DMS153 (cell line): ENCODE measurements around the gene CUL3.

Experiments
- DNase-seq: peaks from one replicate; lab custom pipeline; 2025; lab: John Stamatoyannopoulos, UW

CUL3 gene

DNA sequence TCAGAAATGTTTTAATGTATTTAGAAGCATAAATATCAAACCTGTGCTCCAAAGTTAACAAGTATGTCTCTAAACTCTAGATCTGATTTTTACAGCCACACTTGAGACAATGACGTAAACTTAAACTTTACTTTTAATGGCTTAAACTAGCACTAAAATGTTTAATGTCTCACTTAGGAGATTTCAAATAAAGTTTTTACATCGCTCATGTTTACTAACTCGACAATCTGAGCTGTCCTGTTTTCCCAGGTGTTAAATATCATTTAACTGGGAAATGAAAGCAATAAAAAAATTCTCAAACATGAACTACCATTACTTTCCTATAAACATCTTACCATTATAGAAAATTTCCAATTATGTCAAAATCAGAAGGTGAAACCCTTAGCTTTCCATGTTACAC is 113.0 kb downstream of the CUL3 start:
- no peak for DNase-seq

DNA sequence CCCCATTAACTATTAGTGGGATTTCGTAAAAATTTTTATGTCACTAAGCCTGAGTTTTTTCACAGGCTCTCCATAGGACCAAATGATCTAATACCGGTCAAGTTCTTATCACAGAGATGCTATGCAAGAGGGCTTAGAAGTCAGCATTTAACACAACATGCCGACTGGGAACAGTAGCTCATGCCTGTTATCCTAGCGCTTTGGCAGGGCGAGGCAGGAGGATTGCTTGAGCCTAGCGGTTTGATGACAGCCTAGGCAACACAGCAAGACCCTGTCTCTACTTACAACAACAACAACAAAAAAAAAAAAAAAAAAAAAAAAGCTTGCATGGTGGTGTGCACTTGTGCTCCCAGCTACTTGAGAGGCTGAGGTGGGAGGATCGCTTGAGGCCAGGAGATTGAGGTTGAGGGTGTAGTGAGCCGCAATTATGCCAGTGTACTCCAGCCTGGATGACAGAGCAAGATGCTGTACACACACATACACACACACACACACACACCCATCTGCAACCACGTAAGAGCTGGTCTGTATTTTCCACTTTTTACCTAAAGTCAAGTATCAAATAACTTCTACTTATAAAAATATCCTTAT is 115.7 kb downstream of the CUL3 start:
- DNase-seq, result no peak

DNA sequence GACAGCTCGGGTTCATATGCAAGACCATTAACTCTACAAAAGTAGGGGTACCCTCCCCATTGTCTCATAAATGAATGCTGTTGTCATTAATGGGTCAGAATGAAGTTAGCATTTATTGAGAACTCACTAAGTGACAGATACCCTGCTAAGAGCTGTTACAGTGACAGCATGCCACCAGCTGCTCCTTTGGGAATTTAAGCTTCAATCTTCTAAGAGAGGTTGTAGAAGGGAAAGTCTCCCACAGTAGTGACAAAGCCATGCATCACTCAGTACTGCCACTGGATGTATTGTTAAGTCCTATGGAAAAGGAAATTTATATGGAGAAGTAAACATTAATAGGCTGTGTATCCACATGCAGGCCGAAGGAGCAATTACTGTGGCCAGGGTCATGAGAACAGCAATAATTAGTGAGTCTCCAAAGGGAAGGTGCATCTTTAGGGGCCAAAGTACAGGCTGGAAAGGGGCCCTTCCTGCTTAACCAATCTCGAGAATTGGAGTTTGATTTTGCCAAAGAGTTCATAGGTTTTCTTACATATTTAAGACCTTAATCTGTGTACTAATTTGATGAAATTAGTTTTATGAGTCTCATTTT is 118.8 kb downstream of the CUL3 start:
- no peak for DNase-seq

DNA sequence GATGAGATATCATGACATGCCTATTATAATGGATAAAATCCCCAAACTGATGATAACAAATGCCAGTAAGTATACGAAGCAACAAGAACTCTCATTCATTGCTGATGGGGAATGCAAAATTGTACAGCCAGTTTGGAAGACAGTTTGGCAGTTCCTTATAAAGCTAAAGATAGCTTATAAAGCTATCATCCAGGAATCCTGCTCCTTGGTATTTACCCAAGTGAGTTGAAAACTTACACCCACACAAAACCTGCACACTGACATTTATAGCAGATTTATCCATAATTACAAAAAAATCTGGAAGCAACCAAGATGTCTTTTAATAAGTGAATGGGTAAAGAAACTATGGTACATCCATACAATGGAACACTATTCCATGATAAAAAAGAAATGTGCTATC is 123.8 kb downstream of the CUL3 start:
- no peak for DNase-seq

DNA sequence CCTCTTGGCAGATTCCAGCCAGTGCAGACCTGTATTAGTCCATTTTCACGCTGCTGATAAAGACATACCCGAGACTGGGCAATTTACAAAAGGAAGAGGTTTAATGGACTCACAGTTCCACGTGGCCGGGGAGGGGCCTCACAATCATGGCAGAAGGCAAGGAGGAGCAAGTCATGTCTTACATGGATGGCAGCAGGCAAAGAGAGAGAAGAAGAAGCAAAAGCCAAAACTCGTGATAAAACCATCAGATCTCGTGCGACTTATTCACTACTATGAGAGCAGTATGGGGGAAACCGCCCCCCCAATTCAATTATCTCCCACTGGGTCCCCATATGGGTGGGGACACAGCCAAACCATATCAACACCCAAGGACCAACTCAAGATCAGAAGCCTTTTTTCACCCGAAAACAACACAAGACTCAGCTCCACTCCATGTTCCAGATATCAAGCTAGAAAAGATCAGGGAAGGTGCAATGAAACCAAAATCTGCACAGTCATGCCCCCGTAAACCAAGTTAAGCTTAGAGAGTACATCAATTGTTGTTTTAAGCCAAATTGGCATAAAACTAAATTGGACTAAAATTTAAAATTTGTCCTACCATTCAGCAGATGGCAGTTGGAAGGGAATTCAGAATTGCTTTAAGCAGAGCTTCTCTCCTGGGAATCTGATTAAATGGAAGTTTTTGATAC is 127.6 kb downstream of the CUL3 start:
- DNase-seq, result no peak

DNA sequence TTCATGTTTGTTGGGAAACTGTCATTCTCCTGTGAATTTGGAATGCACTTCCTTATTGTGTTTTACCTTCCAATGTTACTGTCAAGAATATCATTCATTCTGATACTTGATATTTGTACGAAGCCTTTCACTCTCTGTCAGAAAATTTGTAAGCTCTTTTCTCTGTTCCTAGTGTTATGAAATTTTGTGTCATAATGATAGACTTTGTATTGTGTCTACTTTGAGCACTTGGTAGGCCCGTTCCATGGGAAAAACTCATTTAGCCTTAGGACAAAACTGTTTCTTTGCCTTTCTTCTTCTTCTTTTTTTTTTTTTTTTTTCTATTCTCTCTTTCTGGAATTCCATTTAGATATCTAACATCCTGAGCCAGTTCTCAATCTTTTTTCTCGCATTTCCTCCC is 131.3 kb downstream of the CUL3 start:
- DNase-seq, result no peak

DNA sequence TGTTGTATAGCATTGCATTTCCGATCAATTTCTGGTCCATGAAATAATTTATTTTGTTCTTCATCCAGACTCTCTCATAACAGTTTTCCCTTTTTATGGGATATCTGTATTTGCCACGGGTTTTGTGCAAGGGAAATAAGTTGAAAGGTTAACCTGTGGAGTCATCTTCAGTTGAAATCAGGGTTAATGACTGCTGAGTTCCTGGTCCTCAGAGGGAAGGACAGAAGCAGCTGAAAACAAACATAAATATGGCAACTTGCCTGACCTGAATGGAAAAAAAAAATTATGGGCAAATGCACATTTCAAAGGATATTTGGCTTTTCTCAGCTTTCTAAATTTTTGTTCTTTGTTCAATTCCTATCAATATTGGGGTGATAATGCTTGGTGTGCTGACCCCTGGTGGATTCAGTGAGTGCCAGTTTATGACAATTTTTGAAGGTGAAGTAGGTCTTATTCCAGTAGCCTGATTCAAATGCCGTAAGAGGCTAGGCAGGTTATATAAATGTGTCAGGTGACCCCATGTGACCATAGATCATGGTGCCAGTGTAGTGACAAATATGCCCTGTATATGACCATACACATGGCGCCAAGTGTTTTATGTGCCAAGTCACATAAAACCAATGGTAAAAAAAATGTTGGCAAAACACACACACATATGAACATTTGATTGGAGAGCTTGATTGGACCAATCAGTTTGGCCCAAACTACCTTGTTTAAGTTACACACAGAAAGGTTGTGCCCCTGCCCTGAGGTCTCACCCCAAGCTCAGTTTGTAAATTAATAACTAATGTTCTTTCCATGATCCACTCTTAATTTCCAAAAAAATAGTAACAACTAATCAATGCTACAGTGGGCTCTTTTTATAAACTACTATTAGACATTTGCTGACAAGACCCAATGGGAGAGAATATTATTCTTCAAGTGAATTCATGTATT is 135.7 kb downstream of the CUL3 start:
- DNase-seq, result no peak

DNA sequence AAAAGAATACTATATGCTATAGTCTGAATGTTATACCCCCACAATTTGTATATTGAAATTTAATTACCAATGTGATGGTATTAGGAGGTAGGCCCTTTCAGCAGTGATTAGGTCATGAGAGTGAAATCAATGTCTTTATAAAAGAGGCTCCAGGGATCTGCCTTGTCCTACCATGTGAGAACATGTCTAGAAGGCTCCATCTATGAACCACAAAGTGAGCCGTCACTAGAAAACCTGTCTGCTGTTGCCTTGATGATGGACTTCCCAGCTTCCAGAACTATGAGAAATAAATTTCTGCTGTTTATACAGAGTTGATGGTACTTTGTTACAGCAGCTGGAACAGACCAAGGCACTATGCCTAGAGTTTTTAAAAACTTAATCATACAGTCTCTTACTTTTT is 136.9 kb downstream of the CUL3 start:
- DNase-seq, result no peak

DNA sequence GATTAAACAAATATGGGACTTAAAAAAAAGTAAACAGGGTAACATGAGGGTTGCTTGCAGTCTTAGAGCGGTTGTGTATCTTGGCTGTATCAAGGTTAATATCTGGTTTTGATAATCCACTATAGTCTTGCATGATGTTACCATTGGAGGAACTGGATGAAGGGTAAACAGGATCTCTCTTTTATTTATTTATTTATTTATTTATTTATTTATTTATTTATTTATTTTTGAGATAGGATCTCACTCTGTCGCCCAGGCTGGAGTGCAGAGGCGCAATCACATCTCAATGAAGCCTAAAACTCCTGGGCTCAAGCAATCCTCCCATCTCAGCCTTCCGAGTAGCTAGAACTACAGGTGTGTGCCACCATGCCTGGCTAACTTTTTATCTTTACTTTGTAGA is 140.4 kb downstream of the CUL3 start:
- no peak for DNase-seq

DNA sequence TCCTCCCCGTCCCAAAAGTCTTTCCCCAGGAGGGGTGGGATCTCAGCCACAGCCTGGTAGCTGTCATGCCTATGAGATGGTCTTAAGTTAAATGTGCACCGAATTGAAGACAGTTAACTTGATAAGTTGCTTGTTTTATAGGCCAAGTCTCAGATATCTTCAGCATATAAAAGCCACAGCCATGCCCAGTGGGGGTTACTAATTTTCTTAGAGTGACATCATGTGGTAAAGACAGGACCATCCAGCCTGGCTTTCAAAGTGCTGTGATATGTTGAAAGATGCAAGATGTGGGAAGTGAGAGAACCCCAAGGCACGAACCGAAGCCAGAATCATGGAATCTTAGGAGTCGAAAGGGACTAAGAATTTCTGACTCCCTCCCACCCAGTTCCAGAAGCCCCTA is 141.1 kb downstream of the CUL3 start:
- DNase-seq, result no peak

DNA sequence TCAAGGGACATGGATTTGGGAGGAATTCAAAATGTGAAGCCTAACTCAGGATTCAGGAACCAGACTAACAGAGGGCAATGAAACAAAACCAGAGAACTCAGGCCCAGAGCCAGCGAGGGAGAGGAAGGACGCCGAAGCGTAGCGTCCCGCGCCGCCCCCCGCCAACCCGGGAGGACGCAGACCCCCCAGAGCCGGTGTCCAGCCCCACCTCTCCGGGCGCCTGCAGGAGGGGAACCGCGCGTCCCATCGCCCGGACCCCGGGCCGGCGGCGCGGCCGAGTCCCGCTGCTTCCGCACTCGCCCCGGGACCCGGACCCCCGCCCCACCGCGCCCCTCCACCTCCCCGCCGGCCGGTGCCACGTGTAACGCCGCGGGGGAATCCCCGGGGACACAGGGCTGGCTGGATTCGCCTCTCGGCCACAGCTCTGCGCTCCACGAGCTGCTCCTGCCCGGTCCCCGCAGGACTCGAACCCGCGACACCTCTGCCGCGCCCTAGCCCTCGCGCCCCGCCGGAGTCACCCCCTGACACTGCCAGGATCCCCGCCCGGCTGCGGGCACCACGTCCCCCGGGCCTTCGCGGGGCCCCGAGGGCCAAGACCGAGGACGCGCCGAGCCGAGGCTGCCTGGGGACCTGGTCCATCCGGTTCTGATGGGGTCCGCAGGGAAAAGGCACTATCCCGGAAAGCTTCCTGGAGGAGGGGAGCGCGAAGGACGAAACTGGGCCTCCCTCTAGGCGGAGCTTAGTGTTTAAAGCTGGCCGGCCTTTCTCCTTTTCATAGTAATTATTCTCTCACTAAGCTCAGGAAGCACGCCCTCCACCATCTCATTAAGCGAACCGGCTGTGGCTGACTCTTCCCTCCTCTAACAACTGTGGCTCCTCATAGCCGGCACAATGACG is 142.8 kb downstream of the CUL3 start:
- no peak for DNase-seq

DNA sequence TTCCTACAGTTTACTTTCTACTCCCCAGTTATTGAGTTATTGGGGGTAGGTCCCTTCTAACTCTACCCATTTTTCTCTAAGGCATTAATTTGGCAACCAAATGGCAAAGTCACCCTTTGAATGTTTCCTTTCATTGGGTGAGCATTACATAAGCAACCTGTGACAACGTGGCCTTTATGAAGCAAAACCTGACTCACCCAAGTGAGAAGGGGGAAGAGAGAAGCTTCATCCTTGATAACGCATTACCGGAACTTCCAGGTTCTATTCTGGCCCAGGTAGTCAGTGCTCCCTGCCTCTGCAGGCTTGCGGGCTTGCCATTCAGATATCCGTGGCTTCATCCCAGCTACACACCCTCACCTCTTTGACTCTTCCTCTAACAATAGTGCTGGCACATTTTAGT is 144.2 kb downstream of the CUL3 start:
- DNase-seq, result no peak

DNA sequence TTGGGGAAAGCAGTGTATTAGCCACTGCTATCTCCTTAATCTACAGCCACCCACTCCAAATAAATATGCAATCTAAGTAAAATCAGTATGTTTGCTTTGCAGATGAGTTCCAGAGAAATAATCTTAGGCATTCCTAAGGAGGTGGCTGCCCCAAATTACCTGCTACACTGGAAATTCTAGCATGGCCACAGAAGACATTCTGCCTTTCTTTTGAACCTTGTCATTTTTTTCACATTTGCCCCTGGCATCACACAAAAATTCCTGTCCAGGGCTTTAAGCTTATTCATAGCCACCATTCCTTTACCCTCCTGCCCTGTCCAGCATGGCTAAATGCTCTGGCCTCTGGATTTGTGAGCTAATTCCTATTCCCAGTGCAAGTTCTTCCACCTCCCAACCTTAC is 146.4 kb downstream of the CUL3 start:
- DNase-seq, result no peak

DNA sequence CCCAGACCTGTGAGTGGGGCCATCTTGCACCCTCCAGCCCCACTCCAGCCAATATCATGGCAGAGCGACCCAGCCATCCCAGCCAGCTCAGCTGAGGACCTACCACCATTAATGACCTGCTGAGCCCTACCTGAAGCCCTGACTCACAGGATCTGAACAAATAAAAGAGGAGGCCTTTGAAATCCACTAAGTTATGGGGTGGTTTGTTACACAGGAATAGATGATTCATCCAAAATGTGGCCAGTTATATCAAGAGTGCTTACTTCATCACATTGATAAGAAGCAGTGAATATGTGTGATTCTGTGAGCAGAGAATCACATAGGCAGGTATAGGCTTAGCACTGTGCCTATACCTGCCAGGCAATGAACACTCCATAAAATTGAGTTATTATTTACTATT is 148.5 kb downstream of the CUL3 start:
- no peak for DNase-seq

DNA sequence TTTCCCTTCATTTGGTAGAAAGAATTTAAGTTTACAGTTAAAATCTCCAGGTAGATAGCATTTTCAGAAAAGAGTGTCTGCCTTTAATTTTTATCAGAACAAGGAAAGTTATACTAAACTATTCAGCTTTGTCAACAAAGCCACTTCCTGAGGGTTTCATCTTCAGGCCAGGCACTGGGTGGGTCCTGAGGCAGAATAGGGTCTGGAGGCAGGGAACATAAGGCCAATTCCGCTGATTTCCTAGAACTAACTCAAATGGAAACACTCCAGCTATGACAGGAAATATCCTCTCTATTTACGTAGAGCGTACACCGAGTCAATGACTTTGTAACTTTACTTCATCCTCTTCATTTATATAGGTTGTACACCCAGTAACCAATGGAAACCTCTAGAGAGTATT is 150.5 kb downstream of the CUL3 start:
- DNase-seq, result no peak

DNA sequence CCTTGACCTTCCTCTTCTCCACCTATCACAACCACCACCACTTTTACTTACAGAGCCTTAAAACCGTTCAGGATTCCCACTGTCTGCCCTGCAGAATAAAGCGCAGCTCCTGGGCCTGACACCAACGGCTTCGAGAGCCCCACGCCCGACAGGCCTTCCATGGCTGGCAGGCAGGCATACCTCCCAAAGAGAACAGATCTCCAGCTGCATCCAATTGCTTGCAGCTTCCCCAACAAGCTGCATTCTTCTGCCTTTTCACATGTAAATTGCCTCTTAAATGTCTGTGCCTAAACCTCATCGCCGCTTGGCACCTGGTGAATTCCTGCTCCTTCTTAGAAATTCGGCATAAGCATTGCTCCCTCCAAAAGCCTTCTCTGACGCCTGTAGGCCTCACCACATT is 151.7 kb downstream of the CUL3 start:
- no peak for DNase-seq

DNA sequence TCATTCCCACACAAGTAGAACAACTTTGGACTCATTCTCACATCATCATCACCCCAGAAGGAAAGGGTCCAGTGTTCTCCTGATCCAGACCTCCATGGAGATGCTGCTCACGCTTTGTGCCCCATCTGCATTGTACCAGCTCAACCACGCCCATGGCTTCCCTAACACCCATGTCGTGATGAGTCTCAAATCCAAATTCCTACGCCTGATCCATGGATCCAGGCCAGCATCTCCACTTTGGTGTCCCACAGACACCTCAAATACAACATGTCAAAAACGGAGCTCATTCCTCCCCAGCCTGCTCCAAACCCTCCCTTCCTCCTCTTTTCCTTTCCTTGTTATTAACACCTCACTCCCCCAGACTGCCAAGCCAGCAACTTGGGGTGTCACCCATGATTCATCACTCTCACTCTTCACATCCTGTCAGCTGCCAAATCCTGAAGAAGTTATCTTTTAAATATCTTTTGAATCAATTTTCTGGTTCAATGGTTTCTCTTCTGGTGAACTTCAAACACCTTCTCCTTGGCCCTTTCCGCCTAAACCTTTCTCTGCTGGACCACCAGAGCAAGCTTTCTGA is 153.1 kb downstream of the CUL3 start:
- DNase-seq, result no peak

DNA sequence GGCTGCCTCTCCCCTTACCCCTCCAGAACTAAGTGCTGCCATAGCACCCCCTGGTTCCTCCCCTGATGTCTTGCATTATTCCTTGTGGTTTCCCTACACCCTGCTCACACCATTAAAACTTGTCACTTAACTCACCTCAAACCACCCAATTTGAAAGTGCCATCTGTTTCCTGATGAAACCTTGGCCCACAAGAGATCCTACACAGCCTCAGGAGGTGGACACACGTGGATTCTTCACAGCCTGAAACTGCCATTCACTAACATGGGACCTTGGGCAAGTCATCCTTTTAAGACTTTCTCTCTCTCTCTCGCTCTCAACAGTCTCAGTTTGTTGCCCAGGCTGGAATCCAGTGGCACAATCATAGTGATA is 155.7 kb downstream of the CUL3 start:
- no peak for DNase-seq

DNA sequence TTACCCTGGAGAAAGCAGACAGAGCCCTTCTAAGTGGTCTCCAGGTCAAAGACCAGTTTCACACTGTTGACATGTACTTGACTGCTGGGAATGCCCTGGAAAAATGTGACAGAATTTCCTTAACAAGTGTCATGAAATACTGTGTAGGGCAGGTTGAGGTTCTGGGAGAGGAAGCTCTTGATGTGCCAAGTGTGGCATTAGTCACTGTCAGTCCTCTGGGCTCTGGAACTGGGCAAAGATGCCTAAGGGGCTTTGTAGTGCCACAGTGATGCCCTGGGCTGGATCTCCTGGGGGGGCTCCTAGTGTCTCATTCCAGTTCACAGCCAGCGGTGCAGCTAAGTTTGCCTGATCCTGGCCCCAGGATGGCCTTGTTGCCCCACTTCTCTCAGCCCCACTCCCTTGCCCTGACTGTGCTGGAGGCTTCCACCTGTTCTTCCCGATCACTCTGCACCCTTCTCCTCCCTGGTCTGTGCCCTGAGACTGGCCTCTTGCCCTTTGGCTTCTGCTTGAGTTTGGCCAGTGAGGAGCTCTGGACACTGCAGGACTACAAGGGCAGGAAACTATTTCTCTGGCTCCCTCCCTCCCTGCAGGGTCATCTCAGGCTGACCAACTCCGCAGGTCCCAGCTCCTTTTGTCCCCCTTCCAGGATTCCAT is 156.2 kb downstream of the CUL3 start:
- no peak for DNase-seq

DNA sequence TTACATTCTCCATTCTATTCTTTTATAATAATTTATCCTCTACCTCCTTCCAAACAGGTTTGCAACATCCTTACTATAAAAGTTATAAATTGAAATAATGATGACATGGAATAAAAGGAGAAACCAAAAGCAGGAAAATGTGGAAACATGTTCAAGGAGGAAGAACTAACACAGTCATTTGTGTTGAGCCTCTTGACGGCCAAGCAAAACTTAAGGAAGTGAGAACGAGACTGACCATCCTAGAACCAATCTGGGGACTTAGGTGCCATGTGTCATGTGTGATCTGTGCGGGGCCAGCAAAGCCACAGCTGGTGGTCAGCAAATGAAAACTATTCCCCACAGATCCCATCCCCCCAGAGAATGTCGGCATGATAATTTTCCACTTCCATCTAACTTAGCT is 157.7 kb downstream of the CUL3 start:
- no peak for DNase-seq

DNA sequence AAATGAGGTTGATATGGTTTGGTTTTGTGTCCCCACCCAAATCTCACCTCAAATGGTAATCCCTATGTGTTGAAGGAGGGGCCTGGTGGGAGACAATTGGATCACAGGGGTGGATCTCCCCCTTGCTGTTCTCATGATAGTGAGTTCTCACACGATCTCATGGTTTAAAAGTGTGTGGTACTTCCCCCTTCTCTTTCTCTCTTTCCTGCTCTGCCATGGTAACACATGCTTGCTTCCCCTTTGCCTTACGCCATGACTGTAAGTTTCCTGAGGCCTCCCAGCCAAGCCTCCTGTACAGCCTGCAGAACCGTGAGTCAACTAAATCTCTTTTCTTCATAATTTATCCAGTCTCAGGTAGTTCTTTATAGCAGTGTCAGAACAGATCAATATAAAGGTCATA is 158.5 kb downstream of the CUL3 start:
- DNase-seq, result no peak
